Stimulated activated naive CD8-positive, alpha-beta T cell treated with anti-CD3 and anti-CD28 coated beads, Interleukin-15, amount 100 ng/mL, for 72 hours (primary cell): ENCODE data around the gene TSEN34.
"Not testable (repeated sequence)": the region's sequence is repeated elsewhere in the genome, so short reads cannot be mapped to it uniquely, and the experiment has no call there.

Experiments
- ATAC-seq: fragments of 150-1000 bp; cut with Tn5 transposase; 2 replicates; pipeline ENCODE4 v1.10.0; 2021; ENCODE audit warnings: mild to moderate bottlenecking, moderate library complexity
- DNase-seq, 2 donors: peaks; one replicate each; pipeline ENCODE4 v3.0.0; 2021 to 2022
- H3K27ac Mint-ChIP-seq, 2 donors: one replicate each; pipeline ENCODE4 v1.8.0; 2022; ENCODE audit warnings: mild to moderate bottlenecking in 2 of 2, mixed read lengths in 2 of 2, moderate library complexity in 2 of 2
- H3K27me3 Mint-ChIP-seq: one replicate; pipeline ENCODE4 v1.8.0; 2022; ENCODE audit warnings: mixed read lengths
- H3K4me1 Mint-ChIP-seq: one replicate; pipeline ENCODE4 v1.8.0; 2022; ENCODE audit warnings: mild to moderate bottlenecking, mixed read lengths
- H3K4me3 Mint-ChIP-seq, 2 donors: one replicate each; pipeline ENCODE4 v1.8.0; 2022; ENCODE audit warnings: mild to moderate bottlenecking in 2 of 2, mixed read lengths in 2 of 2, moderate library complexity in 1 of 2
- H3K9me3 Mint-ChIP-seq, 2 donors: one replicate each; pipeline ENCODE4 v1.8.0; 2022; ENCODE audit warnings: mixed read lengths in 2 of 2

Gene TSEN34

DNA sequence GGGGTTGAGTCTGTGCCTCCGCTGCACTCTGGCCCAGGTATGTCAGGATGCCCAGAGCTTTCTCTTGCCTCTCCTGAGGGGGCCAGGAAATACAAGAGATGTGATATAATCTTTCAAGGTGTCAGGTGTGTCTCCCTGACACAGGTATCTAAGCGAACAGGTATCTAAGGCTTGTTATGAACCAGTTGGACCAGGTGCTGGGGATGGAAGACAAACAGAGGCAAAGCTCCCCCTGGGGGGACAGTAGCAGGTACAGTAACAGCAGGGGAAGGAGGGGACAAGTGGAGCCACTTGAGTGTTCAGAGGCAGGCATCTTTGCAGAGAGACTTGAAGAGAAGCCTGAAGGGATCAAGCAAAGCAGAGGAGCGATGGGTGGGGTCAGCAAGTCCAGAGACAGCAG lies 34.2 kb upstream of the TSEN34 start:
- Mint-ChIP-seq H3K4me3 (no peak overlapping the region), H3K4me1 (peaks cover 78% of the 10 kb centered on the region), H3K27me3 (no peaks in the 10 kb centered on the region), H3K27ac (peak overlapping the region in 1 of 2 donors; percentile 88), H3K9me3 (no peaks in the 10 kb centered on the region)
- no peak for ATAC-seq
- DNase-seq: no peak

DNA sequence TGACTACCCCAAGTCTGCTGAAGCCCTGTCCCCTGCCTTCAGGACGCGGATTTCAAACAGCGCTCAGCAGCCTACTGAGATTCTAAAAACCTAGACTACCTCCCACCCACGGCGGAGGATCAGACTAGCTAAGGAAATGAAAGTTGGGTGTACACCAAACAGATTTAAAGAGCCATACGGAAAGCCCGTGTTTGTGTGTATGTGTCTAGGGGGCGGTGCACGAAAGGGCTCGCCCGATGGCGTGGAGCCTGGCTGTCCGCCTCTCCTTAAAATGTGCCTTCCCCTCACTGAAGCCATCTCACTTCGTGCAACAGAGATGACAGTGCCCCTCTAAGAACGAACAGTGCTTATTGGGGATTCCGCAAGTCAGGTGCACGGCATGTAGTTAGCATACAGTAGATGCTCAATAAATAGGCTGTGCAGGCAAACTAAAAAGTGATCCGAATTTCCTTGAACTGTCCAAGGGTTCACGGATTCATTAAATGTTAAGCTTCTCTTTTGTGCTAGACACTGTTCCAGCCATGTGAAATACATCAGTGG lies 32.2 kb upstream of the TSEN34 start:
- ATAC-seq: no peak
- Mint-ChIP-seq H3K27me3 (peaks cover 1% of the 10 kb centered on the region), H3K27ac (peak overlapping the region; percentile 62 to 99), H3K9me3 (no peaks in the 10 kb centered on the region), H3K4me1 (peaks cover 79% of the 10 kb centered on the region), H3K4me3 (peak overlapping the region; percentile 90 to 98)
- DNase-seq: peak; percentile 42 to 43

DNA sequence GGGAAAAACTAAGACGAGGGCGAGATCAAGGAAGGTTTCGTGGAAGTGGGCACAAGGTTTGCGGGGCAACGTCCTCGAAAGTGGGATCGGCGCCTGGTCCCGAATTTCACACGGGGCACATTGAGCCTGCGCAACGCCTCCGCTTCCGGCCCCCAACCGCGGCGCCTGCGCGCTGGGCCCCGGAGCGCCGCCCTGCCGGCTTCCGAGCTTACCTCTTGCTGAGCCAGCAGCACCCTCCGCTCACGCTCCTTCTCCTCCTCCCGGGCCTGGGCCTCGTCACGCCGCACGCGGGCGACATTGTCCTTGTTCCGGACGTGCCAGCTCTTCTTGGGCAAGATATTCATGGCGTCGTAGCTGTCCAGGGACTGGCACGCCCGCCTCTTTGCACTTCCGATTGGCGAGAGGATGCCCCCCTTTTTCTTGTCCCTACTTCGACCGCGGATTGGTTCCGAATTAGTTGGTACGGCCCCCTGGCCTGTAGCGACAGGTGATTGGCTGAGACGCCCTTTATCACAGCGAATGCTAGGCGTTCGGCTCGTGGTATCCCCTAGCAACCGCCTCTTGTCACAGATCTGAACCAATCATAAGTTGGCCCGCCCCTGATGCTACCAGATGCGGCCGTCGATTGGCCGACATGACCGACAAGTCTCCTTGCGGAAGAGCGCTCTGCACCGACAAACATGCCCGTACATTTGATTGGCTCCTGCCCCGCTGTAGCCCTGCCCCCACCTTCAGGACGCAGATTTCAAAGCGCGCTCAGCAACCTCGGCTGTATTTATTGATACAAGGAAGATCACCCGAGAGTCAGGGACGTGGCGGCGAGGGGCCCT lies 31.5 kb upstream of the TSEN34 start, which contains the start of gene LENG1:
LENG1 (minus strand) TSS at position 370 of the 830 bp plus-strand sequence; CDS start at position 344, 26 bp downstream.
- Mint-ChIP-seq H3K4me1 (peaks cover 79% of the 10 kb centered on the region), H3K4me3 (peak within 1 kb of the TSS; percentile 90 to 98), H3K27ac (peak within 1 kb of the TSS; percentile 99), H3K9me3 (no peaks in the 10 kb centered on the region), H3K27me3 (peaks cover 8% of the 10 kb centered on the region)
- peak; percentile 97 to 99 for DNase-seq
- ATAC-seq: peak; percentile 94

- H3K27ac Mint-ChIP-seq: peak overlapping the region; percentile 97
- H3K27me3 Mint-ChIP-seq: peaks cover 10% of the 10 kb centered on the region
- H3K4me3 Mint-ChIP-seq: peak overlapping the region; percentile 90 to 98
- no peak for ATAC-seq
- DNase-seq: no peak
- no peaks in the 10 kb centered on the region for H3K9me3 Mint-ChIP-seq
- peaks cover 78% of the 10 kb centered on the region for H3K4me1 Mint-ChIP-seq
These were observed 30.8 kb upstream of the TSEN34 start for GRCh38 chr19:54160182-54160811.

DNA sequence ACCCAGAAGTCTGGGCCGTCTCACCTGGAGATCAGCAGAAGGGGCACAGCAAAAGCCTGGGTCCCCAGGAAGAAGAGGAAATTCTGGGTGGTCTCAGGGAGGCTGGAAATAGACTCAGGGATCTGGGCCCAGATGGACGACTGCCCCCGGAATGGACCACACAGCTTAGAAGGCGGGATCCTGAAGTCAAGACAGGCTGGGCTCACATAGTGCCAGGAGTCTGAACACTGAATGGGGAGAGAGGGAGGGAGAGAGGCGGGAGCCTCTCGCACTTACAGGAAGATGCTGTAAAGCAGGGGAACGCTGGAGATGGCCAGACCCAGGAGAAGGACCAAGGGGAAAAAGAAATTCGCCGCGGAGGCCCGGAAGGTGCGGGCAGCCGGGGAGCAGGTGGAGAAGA lies 30.3 kb upstream of the TSEN34 start:
- Mint-ChIP-seq H3K4me3 (peak overlapping the region; percentile 90 to 98), H3K27me3 (peaks cover 10% of the 10 kb centered on the region), H3K27ac (peak overlapping the region in 1 of 2 donors; percentile 74), H3K9me3 (no peaks in the 10 kb centered on the region), H3K4me1 (peaks cover 77% of the 10 kb centered on the region)
- DNase-seq (no peak), ATAC-seq (no peak)

GRCh38 chr19:54162241-54162805 lies 28.8 kb upstream of the TSEN34 start:
- DNase-seq (peak; percentile 78 to 79), ATAC-seq (peak; percentile 24)
- H3K27ac Mint-ChIP-seq: peak overlapping the region in 1 of 2 donors; percentile 98
- peaks cover 10% of the 10 kb centered on the region for H3K27me3 Mint-ChIP-seq
- H3K9me3 Mint-ChIP-seq: no peaks in the 10 kb centered on the region
- peaks cover 65% of the 10 kb centered on the region for H3K4me1 Mint-ChIP-seq
- peak overlapping the region; percentile 87 to 93 for H3K4me3 Mint-ChIP-seq

GRCh38 chr19:54162884-54163283 lies 28.2 kb upstream of the TSEN34 start:
- ATAC-seq (no peak), DNase-seq (no peak)
- peaks cover 10% of the 10 kb centered on the region for H3K27me3 Mint-ChIP-seq
- H3K4me3 Mint-ChIP-seq: peak overlapping the region; percentile 87 to 93
- H3K27ac Mint-ChIP-seq: no peak overlapping the region
- no peaks in the 10 kb centered on the region for H3K9me3 Mint-ChIP-seq
- peaks cover 65% of the 10 kb centered on the region for H3K4me1 Mint-ChIP-seq

GRCh38 chr19:54164369-54165068 lies 26.6 kb upstream of the TSEN34 start:
- ATAC-seq: no peak
- DNase-seq: peak; percentile 68 to 71
- H3K4me1 Mint-ChIP-seq: peaks cover 64% of the 10 kb centered on the region
- H3K4me3 Mint-ChIP-seq: peak overlapping the region; percentile 70 to 86
- H3K27ac Mint-ChIP-seq: no peak overlapping the region
- no peaks in the 10 kb centered on the region for H3K9me3 Mint-ChIP-seq
- peaks cover 10% of the 10 kb centered on the region for H3K27me3 Mint-ChIP-seq

- Mint-ChIP-seq H3K4me3 (peak overlapping the region in 1 of 2 donors; percentile 86), H3K27ac (no peak overlapping the region)
These were observed 25.9 kb upstream of the TSEN34 start for GRCh38 chr19:54165222-54165621.

DNA sequence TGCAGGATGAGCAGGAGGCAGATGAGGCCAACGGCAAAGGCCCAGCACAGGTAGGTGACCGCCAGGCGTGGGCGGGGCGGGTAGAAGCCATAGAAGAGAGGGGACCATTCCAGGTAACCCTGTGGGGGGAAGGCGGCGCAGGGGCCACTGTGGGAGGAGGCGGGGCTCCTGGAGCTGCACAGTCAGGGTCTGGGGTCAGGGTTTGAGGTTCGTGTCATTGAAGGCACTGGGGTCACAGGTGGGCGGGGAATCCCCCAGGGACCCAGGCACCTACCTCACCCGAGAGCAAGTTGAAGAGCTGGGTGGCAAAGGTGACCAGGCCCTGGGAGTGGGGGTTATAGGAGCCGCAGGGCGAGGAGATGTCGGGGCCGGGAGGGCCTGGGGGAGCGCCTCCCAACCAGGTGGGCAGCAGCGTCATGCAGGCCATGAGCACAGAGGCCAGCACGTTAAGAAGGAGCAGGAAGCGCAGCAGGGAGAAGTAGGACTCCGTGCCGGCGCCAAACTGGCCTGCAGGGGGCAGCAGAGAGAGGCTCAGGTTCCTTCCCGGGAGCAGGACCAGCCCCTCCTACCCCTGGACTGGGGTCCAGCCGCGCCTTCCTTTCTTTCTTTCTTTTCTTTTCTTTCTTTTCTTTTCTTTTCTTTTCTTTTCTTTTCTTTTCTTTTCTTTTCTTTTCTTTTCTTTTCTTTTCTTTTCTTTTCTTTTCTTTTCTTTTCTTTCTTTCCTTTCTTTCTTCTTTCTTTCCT lies 22.8 kb upstream of the TSEN34 start:
- Mint-ChIP-seq H3K4me3 (peak overlapping the region; percentile 53 to 69), H3K9me3 (no peaks in the 10 kb centered on the region), H3K4me1 (peaks cover 37% of the 10 kb centered on the region), H3K27me3 (peaks cover 10% of the 10 kb centered on the region), H3K27ac (no peak overlapping the region)
- ATAC-seq: peak; percentile 88
- DNase-seq: peak; percentile 85 to 87

More at GRCh38 chr19:54165222-54165621, 25.9 kb upstream of the TSEN34 start:
- peaks cover 60% of the 10 kb centered on the region for H3K4me1 Mint-ChIP-seq
- DNase-seq (no peak), ATAC-seq (no peak)
- peaks cover 10% of the 10 kb centered on the region for H3K27me3 Mint-ChIP-seq
- no peaks in the 10 kb centered on the region for H3K9me3 Mint-ChIP-seq

DNA sequence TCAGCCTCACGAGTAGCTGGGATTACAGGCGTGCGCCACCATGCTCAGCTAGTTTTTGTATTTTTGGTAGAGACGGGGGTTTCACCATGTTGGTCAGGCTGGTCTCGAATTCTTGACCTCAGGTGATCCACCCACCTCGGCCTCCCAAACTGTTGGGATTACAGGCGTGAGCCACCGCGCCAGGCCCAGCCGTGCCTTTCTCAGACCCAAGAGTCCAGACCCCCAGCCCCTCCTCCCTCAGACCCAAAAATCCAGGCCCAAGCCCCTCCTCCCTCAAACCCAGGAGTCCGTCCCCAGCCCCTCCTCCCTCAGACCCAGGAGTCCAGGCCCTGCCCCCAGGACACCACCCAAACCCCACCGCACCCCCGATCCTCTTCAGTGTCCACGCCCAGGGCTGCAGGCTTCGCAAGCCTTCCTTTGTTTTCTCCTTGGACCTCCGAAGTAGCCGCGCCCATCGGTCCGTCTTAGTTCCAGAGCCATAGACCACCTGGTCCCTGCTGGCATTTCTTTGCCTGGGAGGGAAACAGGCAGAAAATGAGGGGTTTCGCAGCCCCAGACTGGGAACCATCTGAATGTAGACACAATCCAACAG lies 21.9 kb upstream of the TSEN34 start:
- peaks cover 5% of the 10 kb centered on the region for H3K27me3 Mint-ChIP-seq
- H3K4me3 Mint-ChIP-seq: peak overlapping the region in 1 of 2 donors; percentile 53
- DNase-seq (no peak), ATAC-seq (no peak)
- H3K9me3 Mint-ChIP-seq: no peaks in the 10 kb centered on the region
- peaks cover 37% of the 10 kb centered on the region for H3K4me1 Mint-ChIP-seq
- no peak overlapping the region for H3K27ac Mint-ChIP-seq

DNA sequence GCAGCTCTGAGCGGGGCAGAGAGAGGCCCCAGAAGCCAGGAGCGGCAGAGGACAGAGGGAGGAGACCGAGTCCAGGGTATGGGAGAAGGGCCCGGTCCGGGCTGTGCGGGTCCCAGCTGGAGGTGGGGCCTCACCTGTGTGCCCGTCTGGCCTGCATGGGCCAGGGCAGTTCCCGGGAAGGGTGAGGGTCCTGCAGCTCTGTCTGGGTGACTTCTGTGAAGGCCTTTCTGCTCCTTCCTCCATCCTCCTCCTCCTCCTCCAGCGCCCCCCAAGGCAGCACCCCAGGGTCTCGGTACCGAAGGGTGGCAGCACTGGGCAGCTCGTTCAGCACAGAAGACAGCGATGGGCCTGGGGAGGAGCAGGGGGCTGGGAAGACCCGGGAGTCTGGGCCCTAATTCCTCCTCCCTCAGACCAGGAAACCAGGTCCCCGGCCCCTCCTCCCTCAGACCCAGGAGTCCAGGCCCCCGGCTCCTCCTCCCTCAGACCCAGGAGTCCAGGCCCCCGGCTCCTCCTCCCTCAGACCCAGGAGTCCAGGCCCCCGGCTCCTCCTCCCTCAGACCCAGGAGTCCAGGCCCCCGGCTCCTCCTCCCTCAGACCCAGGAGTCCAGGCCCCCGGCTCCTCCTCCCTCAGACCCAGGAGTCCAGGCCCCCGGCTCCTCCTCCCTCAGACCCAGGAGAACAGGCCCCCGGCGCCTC lies 19.2 kb upstream of the TSEN34 start:
- not testable (repeated sequence) for ATAC-seq, H3K27me3 Mint-ChIP-seq, DNase-seq

GRCh38 chr19:54172471-54173358 lies 18.4 kb upstream of the TSEN34 start, which contains the start of gene TMC4:
TMC4 (minus strand) TSS chr19:54173160; CDS start chr19:54173117, 43 bp downstream.
- Mint-ChIP-seq H3K9me3 (no peaks in the 10 kb centered on the region), H3K27me3 (no peaks in the 10 kb centered on the region), H3K4me1 (peaks cover 27% of the 10 kb centered on the region), H3K4me3 (no peak within 1 kb of the TSS), H3K27ac (peak within 1 kb of the TSS in 1 of 2 donors; percentile 74)
- DNase-seq (no peak), ATAC-seq (no peak)

More for the DNA sequence above, 19.2 kb upstream of the TSEN34 start:
- H3K9me3 Mint-ChIP-seq, H3K27ac Mint-ChIP-seq, H3K4me3 Mint-ChIP-seq: not testable (repeated sequence)
- peaks cover 27% of the 10 kb centered on the region for H3K4me1 Mint-ChIP-seq
